Suprapubic skin (tissue), 4 donors: Measurements from ENCODE around the gene PLCL2. TPM values are rescaled to one million over a fixed set of nuclear protein-coding genes. Genes with fewer than 3 reads are reported as not detected.

Experiments used
- DNase-seq, 2 donors: peaks; one replicate each; pipeline ENCODE4 v3.0.0-alpha.2; 2019; ENCODE audit warnings: low spot score in 2 of 2
- H3K27ac ChIP-seq: fragments of 200-600 bp; sonication (generic); one replicate; pipeline ENCODE4 v1.5.1; 2019
- H3K27me3 ChIP-seq: fragments of 200-600 bp; sonication (generic); one replicate; pipeline ENCODE4 v1.5.1; 2019
- H3K36me3 ChIP-seq: fragments of 200-600 bp; sonication (generic); one replicate; pipeline ENCODE4 v1.5.1; 2019
- H3K4me1 ChIP-seq: fragments of 200-600 bp; sonication (generic); one replicate; pipeline ENCODE4 v1.5.1; 2019
- H3K4me3 ChIP-seq: fragments of 200-600 bp; sonication (generic); one replicate; pipeline ENCODE4 v1.5.1; 2019; ENCODE audit warnings: mild to moderate bottlenecking
- H3K9me3 ChIP-seq: fragments of 200-600 bp; sonication (generic); one replicate; pipeline ENCODE4 v1.5.1; 2019
- EP300 ChIP-seq: sonication (generic); formaldehyde crosslinking; IDR thresholded peaks from one replicate; pipeline ENCODE4 v1.6.1; 2017; ENCODE audit warnings: antibody characterized with exemption
- POLR2A ChIP-seq, 2 donors: fragments of 450-650 bp; IDR thresholded peaks; one replicate each; pipeline ENCODE4 v1.6.1; 2017; ENCODE audit warnings: antibody characterized with exemption in 2 of 2, mild to moderate bottlenecking in 2 of 2, moderate library complexity in 2 of 2
- POLR2AphosphoS5 ChIP-seq, 3 donors: sonication (generic); formaldehyde crosslinking; IDR thresholded peaks; one replicate each; pipeline ENCODE4 v1.6.1; 2017; ENCODE audit warnings: antibody characterized with exemption in 3 of 3
- WGBS: methylation state at CpG from one replicate; pipeline ENCODE4 v1.1.5; 2018; 5-methylcytosine and 5-hydroxymethylcytosine counted together
- total RNA-seq, 4 donors: library from RNA; depleted of rRNA; stranded (reverse); fragments of >200 nt; gene quantifications; one replicate each; pipeline ENCODE4 v1.1.0, GENCODE V29; 2016
- TF ChIP-seq, protein P1 (sequence below), 2 donors: fragments of 200-600 bp in 1 of 2; fragments of 450-650 bp in 1 of 2; sonication (generic) in 1 of 2; IDR thresholded peaks; one replicate each; pipeline ENCODE4 v1.5.1; 2016 to 2019; ENCODE audit warnings: antibody characterized with exemption in 2 of 2, mild to moderate bottlenecking in 1 of 2, moderate library complexity in 1 of 2

PLCL2 gene
- total RNA-seq, 4 donors from 2014 or later: 1.5 to 4.2 (median 1.9) TPM

DNA sequence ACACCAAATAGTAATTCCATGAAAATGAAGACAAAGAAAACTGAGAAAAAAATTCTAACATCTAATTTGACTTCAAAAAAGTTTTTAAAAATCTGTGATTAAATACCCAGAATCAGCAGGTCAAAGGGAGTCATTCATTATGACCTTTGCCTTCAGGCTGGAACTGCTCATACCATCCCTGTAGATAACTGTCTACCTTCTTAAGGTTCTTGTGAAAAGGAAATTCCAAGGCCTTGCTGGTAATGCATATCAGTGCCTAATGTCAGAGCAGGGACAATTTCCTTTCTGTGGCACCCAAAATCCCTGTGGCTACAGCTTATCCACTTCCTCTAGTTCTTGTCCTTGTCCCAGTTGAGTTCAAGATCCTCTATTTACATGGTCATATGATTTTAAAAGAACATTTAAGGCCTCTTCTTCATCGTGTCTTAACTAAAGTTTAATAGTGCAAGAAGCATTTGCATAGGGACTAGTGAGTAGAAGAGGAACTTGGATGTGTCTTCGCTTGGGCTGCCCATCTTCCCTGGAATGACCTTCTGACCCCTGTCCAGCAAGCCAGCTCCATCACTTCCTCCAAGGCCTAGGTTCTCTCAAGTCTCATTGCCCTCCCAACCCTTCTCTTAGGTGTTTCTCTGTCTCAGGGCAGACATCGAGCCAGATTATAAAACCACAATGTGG lies 8.7 kb upstream of the PLCL2 start:
- Histone ChIP-seq H3K4me3 (no peak overlapping the region), H3K9me3 (no peaks in the 10 kb centered on the region), H3K27me3 (no peaks in the 10 kb centered on the region), H3K36me3 (no peaks in the 10 kb centered on the region), H3K27ac (no peak overlapping the region), H3K4me1 (no peaks in the 10 kb centered on the region)
- TF ChIP-seq EP300: no peak
- no peak for TF ChIP-seq POLR2A (IDR thresholded peaks at IDR 0.05)
- no peak for TF ChIP-seq POLR2AphosphoS5 (IDR thresholded peaks at IDR 0.05)
- TF ChIP-seq, protein P1, sequence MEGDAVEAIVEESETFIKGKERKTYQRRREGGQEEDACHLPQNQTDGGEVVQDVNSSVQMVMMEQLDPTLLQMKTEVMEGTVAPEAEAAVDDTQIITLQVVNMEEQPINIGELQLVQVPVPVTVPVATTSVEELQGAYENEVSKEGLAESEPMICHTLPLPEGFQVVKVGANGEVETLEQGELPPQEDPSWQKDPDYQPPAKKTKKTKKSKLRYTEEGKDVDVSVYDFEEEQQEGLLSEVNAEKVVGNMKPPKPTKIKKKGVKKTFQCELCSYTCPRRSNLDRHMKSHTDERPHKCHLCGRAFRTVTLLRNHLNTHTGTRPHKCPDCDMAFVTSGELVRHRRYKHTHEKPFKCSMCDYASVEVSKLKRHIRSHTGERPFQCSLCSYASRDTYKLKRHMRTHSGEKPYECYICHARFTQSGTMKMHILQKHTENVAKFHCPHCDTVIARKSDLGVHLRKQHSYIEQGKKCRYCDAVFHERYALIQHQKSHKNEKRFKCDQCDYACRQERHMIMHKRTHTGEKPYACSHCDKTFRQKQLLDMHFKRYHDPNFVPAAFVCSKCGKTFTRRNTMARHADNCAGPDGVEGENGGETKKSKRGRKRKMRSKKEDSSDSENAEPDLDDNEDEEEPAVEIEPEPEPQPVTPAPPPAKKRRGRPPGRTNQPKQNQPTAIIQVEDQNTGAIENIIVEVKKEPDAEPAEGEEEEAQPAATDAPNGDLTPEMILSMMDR (IDR thresholded peaks at IDR 0.05): no peak
- WGBS: 81% methylated on average over 3 of the region's 3 CpGs
- DNase-seq: no peak

DNA sequence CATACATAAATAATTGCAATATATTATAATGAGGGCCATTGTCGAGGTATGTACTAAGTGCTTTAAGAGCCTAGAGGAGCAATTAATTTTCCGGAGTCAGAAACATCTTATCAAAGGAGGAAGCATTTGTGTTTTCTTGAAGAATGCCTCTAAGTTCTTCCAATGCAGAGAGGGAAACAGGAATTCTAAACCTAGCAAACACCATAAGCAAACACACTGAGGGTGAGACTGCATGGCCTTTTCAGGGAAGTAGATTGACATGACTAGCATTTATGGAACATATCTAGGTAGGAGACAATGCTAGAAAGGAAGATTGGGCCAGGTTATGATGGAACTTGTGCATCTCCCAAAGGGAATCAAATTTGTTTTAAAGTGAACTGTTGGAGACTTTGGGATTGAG lies 7.2 kb upstream of the PLCL2 start:
- 61% methylated on average over 2 of the region's 2 CpGs for WGBS
- TF ChIP-seq POLR2A (IDR thresholded peaks at IDR 0.05) (no peak), POLR2AphosphoS5 (IDR thresholded peaks at IDR 0.05) (no peak), EP300 (no peak)
- TF ChIP-seq, protein P1 (IDR thresholded peaks at IDR 0.05): no peak
- Histone ChIP-seq H3K4me3 (no peak overlapping the region), H3K27me3 (no peaks in the 10 kb centered on the region), H3K4me1 (no peaks in the 10 kb centered on the region), H3K36me3 (no peaks in the 10 kb centered on the region), H3K27ac (no peak overlapping the region), H3K9me3 (no peaks in the 10 kb centered on the region)
- DNase-seq: no peak

DNA sequence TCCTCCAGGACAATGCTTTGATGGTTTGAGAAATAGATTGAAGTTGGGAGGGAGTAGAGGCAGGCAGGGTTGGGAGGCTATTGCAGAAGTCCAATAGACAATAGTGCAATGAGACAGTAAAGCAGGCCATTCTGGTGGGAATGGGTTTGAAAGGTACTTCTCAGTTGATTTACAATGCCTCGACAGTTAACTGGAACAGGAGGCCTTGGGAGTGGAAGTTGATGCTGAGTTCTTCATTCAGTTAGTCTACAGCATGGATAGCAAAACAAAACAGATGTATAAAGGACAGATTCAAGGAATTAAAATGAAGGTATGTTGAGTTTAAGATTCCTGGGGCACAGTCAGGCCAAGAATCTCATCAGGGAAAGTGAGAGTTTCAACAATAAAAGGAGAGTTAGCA lies 6.8 kb upstream of the PLCL2 start:
- no peak overlapping the region for H3K4me3 ChIP-seq
- H3K36me3 ChIP-seq: no peaks in the 10 kb centered on the region
- DNase-seq: no peak
- H3K9me3 ChIP-seq: no peaks in the 10 kb centered on the region
- no peak overlapping the region for H3K27ac ChIP-seq
- H3K27me3 ChIP-seq: no peaks in the 10 kb centered on the region
- TF ChIP-seq POLR2A (IDR thresholded peaks at IDR 0.05) (no peak), EP300 (no peak), POLR2AphosphoS5 (IDR thresholded peaks at IDR 0.05) (no peak)
- TF ChIP-seq, protein P1 (IDR thresholded peaks at IDR 0.05): no peak
- 82% methylated on average over 1 of the region's 1 CpG for WGBS
- H3K4me1 ChIP-seq: peaks cover under 1% of the 10 kb centered on the region

DNA sequence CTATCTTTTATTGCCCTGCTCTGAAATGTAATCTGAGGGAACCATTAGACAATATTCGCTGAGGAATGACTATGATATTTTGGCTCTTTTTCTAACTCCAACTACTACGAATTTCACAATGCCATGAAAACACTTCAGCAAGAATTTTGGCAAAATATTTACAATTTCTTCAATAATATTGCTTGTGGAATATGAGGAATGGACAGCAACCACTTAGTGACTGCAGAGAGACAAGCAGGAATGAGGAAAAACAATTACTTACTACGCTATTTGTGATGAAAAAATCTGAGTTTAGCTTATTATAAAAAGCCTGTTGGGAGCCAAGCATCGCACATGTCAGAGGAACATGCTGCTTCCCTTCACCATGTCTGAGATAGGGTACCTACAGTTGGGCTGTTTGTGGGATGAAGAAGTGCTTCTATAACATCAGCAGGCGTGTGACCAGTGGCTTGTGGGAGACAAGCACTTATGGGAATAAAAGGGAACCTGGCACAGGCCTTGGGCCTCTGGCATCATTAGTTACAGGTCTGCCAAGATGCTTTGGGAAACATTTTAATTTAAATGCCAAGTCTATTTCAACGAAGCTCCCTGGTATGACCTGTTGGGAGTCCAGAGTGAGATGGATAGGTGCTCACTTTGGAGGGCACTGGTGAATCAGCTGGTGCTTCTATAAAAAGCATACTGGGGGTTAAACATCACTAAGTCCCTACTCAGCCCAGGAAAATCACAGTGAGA lies 2.7 kb upstream of the PLCL2 start:
- Histone ChIP-seq H3K27ac (peak overlapping the region; percentile 23), H3K36me3 (no peaks in the 10 kb centered on the region), H3K4me1 (peaks cover 23% of the 10 kb centered on the region), H3K27me3 (no peaks in the 10 kb centered on the region), H3K9me3 (no peaks in the 10 kb centered on the region), H3K4me3 (no peak overlapping the region)
- no peak for DNase-seq
- TF ChIP-seq, protein P1 (IDR thresholded peaks at IDR 0.05): no peak
- TF ChIP-seq EP300: no peak
- 57% methylated on average over 6 of the region's 6 CpGs for WGBS

DNA sequence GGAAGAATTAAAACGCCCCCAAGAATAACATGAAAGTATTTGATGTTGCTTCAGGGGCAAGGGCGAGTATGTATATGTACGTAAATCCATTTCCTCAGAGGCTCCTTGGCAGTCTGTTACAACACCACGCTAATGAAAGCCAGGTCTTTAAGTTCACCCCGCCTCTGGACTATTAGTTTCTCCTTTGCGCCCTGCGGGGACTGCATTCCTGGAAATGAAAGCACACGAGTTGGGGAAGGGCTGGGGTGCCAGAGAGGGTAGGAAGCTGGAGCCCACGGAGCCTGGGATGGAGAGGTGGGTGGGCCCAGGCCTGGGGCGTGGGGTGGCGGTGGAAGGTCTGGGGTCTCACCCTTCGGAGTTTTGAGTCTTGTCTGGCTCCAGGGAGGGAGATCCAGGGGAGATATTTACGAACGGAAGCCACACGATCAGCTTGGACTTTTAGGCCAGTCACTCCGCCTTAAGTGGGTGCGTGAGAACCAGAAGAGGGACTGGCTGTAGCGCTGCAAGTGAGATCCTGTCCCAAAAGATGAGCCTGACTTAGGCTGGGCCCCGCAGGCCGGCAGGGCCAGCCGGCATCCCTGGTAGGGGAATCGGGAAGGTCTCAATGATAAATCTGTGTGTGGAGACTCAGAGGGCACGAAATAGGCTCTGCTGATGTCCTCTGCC lies 1.6 kb upstream of the PLCL2 start:
- peak in 1 of 2 donors; percentile 78 for DNase-seq
- TF ChIP-seq, protein P1 (IDR thresholded peaks at IDR 0.05): no peak
- TF ChIP-seq POLR2AphosphoS5 (IDR thresholded peaks at IDR 0.05): no peak
- TF ChIP-seq EP300: no peak
- no peak for TF ChIP-seq POLR2A (IDR thresholded peaks at IDR 0.05)
- H3K27me3 ChIP-seq: no peaks in the 10 kb centered on the region
- no peaks in the 10 kb centered on the region for H3K36me3 ChIP-seq
- no peaks in the 10 kb centered on the region for H3K9me3 ChIP-seq
- H3K4me3 ChIP-seq: peak overlapping the region; percentile 91
- peak overlapping the region; percentile 91 for H3K27ac ChIP-seq
- WGBS: 50% methylated on average over 16 of the region's 23 CpGs
- peaks cover 28% of the 10 kb centered on the region for H3K4me1 ChIP-seq
